HCT116 (cell line): ENCODE results near the gene TMEM54. TPM values are rescaled to one million over a fixed set of nuclear protein-coding genes. Genes with fewer than 3 reads are reported as not detected.

Source experiments
- ATAC-seq: fragments of 200-7000 bp; cut with Tn5 transposase; 2 replicates; pipeline ENCODE4 v1.9.1; 2020; ENCODE audit warnings: mild to moderate bottlenecking, moderate library complexity
- BruUV-seq: library from RNA; stranded (reverse); fragments of 400-500 nt; replicated peaks from 2 replicates; lab custom pipeline; 2021; lab: Mats Ljungman, UMichigan
- CTCF ChIA-PET: fragments of 300-600 bp; sonication (Branson Sonifier 250); formaldehyde crosslinking; loops from one replicate; lab custom pipeline; 2021; ENCODE audit warnings: antibody characterized with exemption; lab: Charles Lee
- POLR2A ChIA-PET: fragments of 300-600, 350-600 bp; sonication (Branson Sonifier 250); formaldehyde crosslinking; loops from one replicate; lab custom pipeline; 2021; ENCODE audit warnings: antibody characterized with exemption; lab: Charles Lee
- RAD21 ChIA-PET, 2 experiments: fragments of 300-600 bp; sonication (Branson Sonifier 250); formaldehyde crosslinking; loops; one replicate each; lab custom pipeline; 2023; ENCODE audit warnings: low total read pairs in 2 of 2; ENCODE audit not compliant: uncharacterized antibody in 2 of 2, unreplicated experiment in 2 of 2, low non-redundant PET in 1 of 2; lab: Charles Lee
- DNase-seq: peaks from one replicate; pipeline ENCODE4 v3.0.0-alpha.2; 2010; ENCODE audit warnings: low read depth, low spot score
- H2AFZ ChIP-seq: fragments of 200-600 bp; shearing (Covaris generic), sonication (generic); 2 replicates; pipeline ENCODE4 v1.6.1; 2017; ENCODE audit warnings: low read depth, mixed run types, mixed read lengths, antibody characterized with exemption, low read length; ENCODE audit not compliant: poor library complexity, severe bottlenecking
- H3K27ac ChIP-seq: 2 replicates; pipeline ENCODE4 v1.5.1; 2012; ENCODE audit warnings: low read depth, low read length
- H3K27me3 ChIP-seq: fragments of 200-600 bp; sonication (generic); 2 replicates; pipeline ENCODE4 v1.6.1; 2016; ENCODE audit warnings: mixed run types, low read length, mixed read lengths; ENCODE audit not compliant: insufficient read depth
- H3K36me3 ChIP-seq, 2 experiments: fragments of 200-500 bp in 1 of 2; fragments of 200-600 bp in 1 of 2; sonication (Bioruptor generic) in 1 of 2; sonication (generic) in 1 of 2; 2 replicates each; pipeline versions ENCODE4 v1.5.1 to v1.6.1; 2014 to 2016; ENCODE audit warnings: low read length in 2 of 2, inconsistent platforms in 1 of 2, mixed read lengths in 1 of 2, mixed run types in 1 of 2; ENCODE audit not compliant: insufficient read depth in 2 of 2, control insufficient read depth in 1 of 2
- H3K4me1 ChIP-seq, 2 experiments: fragments of 200-600 bp in 1 of 2; sonication (generic) in 1 of 2; 2 replicates each; pipeline versions ENCODE4 v1.5.1 to v1.6.1; 2012 to 2017; ENCODE audit warnings: low read length in 2 of 2, inconsistent platforms in 1 of 2, mild to moderate bottlenecking in 1 of 2, mixed read lengths in 1 of 2, mixed run types in 1 of 2, moderate library complexity in 1 of 2; ENCODE audit not compliant: insufficient read depth in 2 of 2, control insufficient read depth in 1 of 2
- H3K4me2 ChIP-seq: fragments of 200-600 bp; sonication (generic); 2 replicates; pipeline ENCODE4 v1.6.1; 2017; ENCODE audit warnings: mixed run types, low read length, mixed read lengths
- H3K4me3 ChIP-seq, 2 experiments: fragments of 200-600 bp in 1 of 2; sonication (generic) in 1 of 2; replicated peaks in 1 of 2; 2 replicates each; pipeline ENCODE4 v1.5.1; 2011 to 2016; ENCODE audit warnings: low read length in 2 of 2, control low read depth in 1 of 2, low read depth in 1 of 2, mild to moderate bottlenecking in 1 of 2, mixed read lengths in 1 of 2, mixed run types in 1 of 2
- H3K79me2 ChIP-seq: fragments of 200-600 bp; sonication (generic); 2 replicates; pipeline ENCODE4 v1.6.1; 2017; ENCODE audit warnings: mild to moderate bottlenecking, mixed run types, low read length, moderate library complexity, mixed read lengths; ENCODE audit not compliant: insufficient read depth
- H3K9ac ChIP-seq: fragments of 200-600 bp; sonication (generic); 2 replicates; pipeline ENCODE4 v1.6.1; 2016; ENCODE audit warnings: low read length, mixed read lengths
- H3K9me2 ChIP-seq: fragments of 200-600 bp; sonication (generic), shearing (Covaris generic); 2 replicates; pipeline ENCODE4 v1.6.1; 2017; ENCODE audit warnings: mixed run types, mild to moderate bottlenecking, moderate library complexity; ENCODE audit not compliant: insufficient read depth
- H3K9me3 ChIP-seq, 2 experiments: fragments of 200-500 bp in 1 of 2; fragments of 200-600 bp in 1 of 2; sonication (Bioruptor generic) in 1 of 2; sonication (generic) in 1 of 2; 2 replicates each; pipeline ENCODE4 v1.6.1; 2014 to 2017; ENCODE audit warnings: low read length in 2 of 2, mixed read lengths in 2 of 2, inconsistent platforms in 1 of 2, low read depth in 1 of 2, mild to moderate bottlenecking in 1 of 2, mixed run types in 1 of 2, moderate library complexity in 1 of 2; ENCODE audit not compliant: control insufficient read depth in 1 of 2, insufficient read depth in 1 of 2
- H4K20me1 ChIP-seq: fragments of 200-600 bp; sonication (generic), shearing (Covaris generic); 2 replicates; pipeline ENCODE4 v1.6.1; 2017; ENCODE audit warnings: mixed run types, mild to moderate bottlenecking, moderate library complexity; ENCODE audit not compliant: insufficient read depth
- CBX3 ChIP-seq: IDR thresholded peaks from 2 replicates; pipeline ENCODE4 v1.6.1; 2012; ENCODE audit warnings: low read depth
- CTCF ChIP-seq, 3 experiments: fragments of 200-600 bp in 1 of 3; sonication (generic) in 1 of 3; IDR thresholded peaks in 2 of 3; conservative IDR thresholded peaks in 1 of 3; 2 replicates each; pipeline ENCODE4 v1.5.1; 2012 to 2017; ENCODE audit warnings: low read depth in 2 of 3, low read length in 2 of 3, antibody characterized with exemption in 1 of 3, borderline replicate concordance in 1 of 3, control low read depth in 1 of 3, mild to moderate bottlenecking in 1 of 3, mixed read lengths in 1 of 3, mixed run types in 1 of 3, moderate library complexity in 1 of 3; ENCODE audit not compliant: insufficient read depth in 1 of 3
- EZH2 ChIP-seq: fragments of 200-600 bp; sonication (generic); IDR thresholded peaks from 2 replicates; pipeline ENCODE4 v1.6.1; 2017; ENCODE audit warnings: antibody characterized with exemption, mixed run types
- FOSL1 ChIP-seq: IDR thresholded peaks from 2 replicates; pipeline ENCODE4 v1.6.1; 2012; ENCODE audit warnings: low read depth
- JUND ChIP-seq: IDR thresholded peaks from 2 replicates; pipeline ENCODE4 v1.6.1; 2012
- POLR2A ChIP-seq: IDR thresholded peaks from 2 replicates; pipeline ENCODE4 v1.7.0; 2011; ENCODE audit warnings: borderline replicate concordance; ENCODE audit not compliant: insufficient read depth, insufficient read length; ENCODE audit errors: extremely low read depth
- POLR2AphosphoS5 ChIP-seq: IDR thresholded peaks from 2 replicates; pipeline ENCODE4 v1.6.1; 2011; ENCODE audit warnings: mild to moderate bottlenecking, low read depth, low read length, moderate library complexity
- RAD21 ChIP-seq: IDR thresholded peaks from 2 replicates; pipeline ENCODE4 v1.6.1; 2012; ENCODE audit warnings: low read depth, mild to moderate bottlenecking
- REST ChIP-seq: IDR thresholded peaks from 2 replicates; pipeline ENCODE4 v1.6.1; 2012; ENCODE audit warnings: low read depth
- SIN3A ChIP-seq: IDR thresholded peaks from 2 replicates; pipeline ENCODE4 v1.6.1; 2012; ENCODE audit warnings: low read depth
- SP1 ChIP-seq: IDR thresholded peaks from 2 replicates; pipeline ENCODE4 v1.6.1; 2012; ENCODE audit warnings: low read depth
- SRF ChIP-seq: IDR thresholded peaks from 2 replicates; pipeline ENCODE4 v1.6.1; 2012; ENCODE audit warnings: low read depth
- YY1 ChIP-seq: IDR thresholded peaks from 2 replicates; pipeline ENCODE4 v1.6.1; 2011; ENCODE audit warnings: low read length, low read depth, moderate library complexity, mild to moderate bottlenecking; ENCODE audit not compliant: insufficient replicate concordance; ENCODE audit errors: extremely low read depth
- intact Hi-C: fragments of 100-400 bp; cut with micrococcal nuclease; formaldehyde crosslinking; loops from 2 replicates; pipeline ENCODE4 v1.10.0; 2022
- total RNA-seq: library from RNA; stranded (reverse); gene quantifications from one replicate; pipeline ENCODE4 v1.2.1, GENCODE V29; 2021; ENCODE audit not compliant: unreplicated experiment

TMEM54 gene
- total RNA-seq, 1 experiment from 2014 or later, result 121 TPM

DNA sequence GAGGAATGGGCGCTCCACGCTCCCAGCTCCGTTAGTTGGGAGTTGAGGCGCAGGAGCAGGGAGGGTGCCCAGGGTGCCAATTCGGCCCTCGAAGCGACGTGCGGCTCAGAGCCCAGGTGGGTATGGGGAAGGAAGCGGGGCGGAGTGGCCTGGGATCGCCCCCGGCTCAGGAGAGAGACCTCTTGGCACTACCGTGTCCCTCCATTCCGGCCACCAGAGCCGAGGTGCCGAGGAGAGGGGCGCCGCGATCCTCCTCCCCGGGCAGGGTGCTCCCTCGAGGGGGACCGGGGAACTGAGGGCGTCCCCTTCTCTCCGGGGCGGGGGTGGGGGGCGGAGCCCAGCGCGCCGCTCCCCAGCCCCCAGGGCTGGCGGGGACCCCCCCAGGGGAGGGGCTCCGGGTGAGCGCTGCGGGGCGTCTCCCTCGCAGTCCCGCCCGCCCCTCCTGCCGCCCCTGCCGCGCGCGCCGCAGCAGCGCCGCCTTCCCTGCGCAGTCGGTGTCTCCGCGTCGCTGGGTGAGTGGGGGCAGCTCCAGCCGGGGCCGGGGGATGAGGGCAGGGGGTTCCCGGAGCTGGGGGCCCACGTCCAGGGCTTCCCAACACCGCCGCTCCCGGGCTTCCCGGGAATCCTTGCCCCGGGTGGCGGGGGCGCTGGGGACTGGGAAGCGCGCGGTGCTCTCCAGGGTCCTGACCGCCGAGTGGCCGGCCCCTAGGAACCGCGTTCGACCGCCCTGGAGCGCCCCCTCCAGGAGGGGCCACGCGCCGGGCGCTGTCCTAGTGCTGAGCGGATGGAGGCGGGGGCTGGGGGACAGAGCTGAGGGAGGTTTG is 15.0 kb downstream of the TMEM54 start, which contains the start of gene HPCA:
HPCA (plus strand) TSS at position 488 of the 824 bp plus-strand sequence. CDS start 2,408 bp downstream, outside the sequence.
- POLR2A ChIA-PET, result no interaction called here
- Histone ChIP-seq H4K20me1 (no peaks in the 10 kb centered on the region), H3K27ac (no peak within 1 kb of the TSS), H3K9me3 (no peaks in the 10 kb centered on the region), H3K4me3 (no peak within 1 kb of the TSS), H2AFZ (no peak within 1 kb of the TSS), H3K4me1 (0 out of 4 replicates have a peak, but pooled peaks cover 0 to 2% of the 10 kb centered on the region in 2 experiments), H3K9ac (no peak within 1 kb of the TSS), H3K36me3 (no peaks in the 10 kb centered on the region), H3K4me2 (no peak within 1 kb of the TSS), H3K9me2 (no peaks in the 10 kb centered on the region), H3K27me3 (no peaks in the 10 kb centered on the region), H3K79me2 (no peaks in the 10 kb centered on the region)
- CTCF ChIA-PET, result interaction anchor here (0.6 to 1.8 kb wide), 4 partner anchors 10 to 200 kb away, joined by 3 to 5 read pairs (median 3); no protein-coding TSS in a partner anchor
- RAD21 ChIA-PET, result no interaction called here
- ATAC-seq (peak; percentile 94), DNase-seq (no peak)
- no TSS peak for BruUV-seq
- intact Hi-C loops, result no loop called here
- TF ChIP-seq POLR2A (no peak), YY1 (peak; percentile 49), JUND (no peak), CTCF (IDR thresholded peaks at IDR 0.05 in 2 of 3, conservative IDR thresholded peaks at IDR 0.05 in 1 of 3; ENCODE audit: borderline replicate concordance in 1 of 3, insufficient read depth in 1 of 3, low read depth in 2 of 3, low read length in 2 of 3) (peak; percentile 64 to 88 (median 77)), RAD21 (peak; percentile 62), REST (peak; percentile 96), SP1 (no peak), POLR2AphosphoS5 (peak; percentile 42), CBX3 (peak; percentile 70), FOSL1 (no peak), SIN3A (0 out of 2 replicates have a peak, but pooled peaks have one; percentile 57), EZH2 (no peak), SRF (no peak)
